Brain microvascular endothelial cell (primary cell): ENCODE measurements around the gene WFDC2.
A peak's percentile ranks its signal among the peaks of the same experiment; 100 is the strongest.

Experiments
- DNase-seq: peaks from one replicate; pipeline ENCODE4 v3.0.0-alpha.2; 2020
- H3K27ac ChIP-seq: fragments of 250-450 bp; sonication (Bioruptor Pico); 2 replicates; pipeline ENCODE4 v1.5.1; 2020; ENCODE audit warnings: mild to moderate bottlenecking, moderate library complexity
- H3K27me3 ChIP-seq: fragments of 250-450 bp; sonication (Bioruptor Pico); replicated peaks from 2 replicates; pipeline ENCODE4 v1.5.1; 2020; ENCODE audit warnings: mild to moderate bottlenecking
- H3K36me3 ChIP-seq: fragments of 250-450 bp; sonication (Bioruptor Pico); replicated peaks from 2 replicates; pipeline ENCODE4 v1.5.1; 2020; ENCODE audit warnings: mild to moderate bottlenecking
- H3K4me3 ChIP-seq: 2 replicates; pipeline ENCODE4 v1.5.1; 2011; ENCODE audit warnings: low read depth, mild to moderate bottlenecking, control low read depth, low read length, moderate library complexity
- CTCF ChIP-seq: IDR thresholded peaks from 2 replicates; pipeline ENCODE4 v1.5.1; 2011; ENCODE audit warnings: low read depth, mild to moderate bottlenecking, moderate library complexity, low read length, control low read depth, inconsistent platforms; ENCODE audit errors: missing control alignments
- in situ Hi-C: cut with HindIII; loops from 2 replicates; pipeline ENCODE4 v1.10.0; 2017; ENCODE audit warnings: low sequenced_read_pairs, low pct_ligation_motif_present

WFDC2 gene

GRCh38 chr20:45469336-45470261 lies at the start of gene WFDC2:
Gene WFDC2, plus strand, starts transcription at chr20:45469753. Its CDS starts 29 bp downstream, at chr20:45469782.
- DNase-seq: no peak

GRCh38 chr20:45420125-45420524 lies 49.4 kb upstream of the WFDC2 start:
- no peaks in the 10 kb centered on the region for H3K27me3 ChIP-seq
- DNase-seq: no peak
- no peak for TF ChIP-seq CTCF
- H3K4me3 ChIP-seq: no peak overlapping the region
- in situ Hi-C loops: no loop called here
- H3K36me3 ChIP-seq: peaks cover 22% of the 10 kb centered on the region
- H3K27ac ChIP-seq: peak overlapping the region; percentile 66

More at GRCh38 chr20:45469336-45470261, at the start of gene WFDC2:
- no peak for TF ChIP-seq CTCF
- peak within 1 kb of the TSS; percentile 26 for H3K4me3 ChIP-seq
- in situ Hi-C loops: no loop called here
- peaks cover 53% of the 10 kb centered on the region for H3K27me3 ChIP-seq
- no peak within 1 kb of the TSS for H3K27ac ChIP-seq
- no peaks in the 10 kb centered on the region for H3K36me3 ChIP-seq

- H3K27me3 ChIP-seq: no peaks in the 10 kb centered on the region
- peaks cover 27% of the 10 kb centered on the region for H3K36me3 ChIP-seq
- no peak overlapping the region for H3K4me3 ChIP-seq
- no peak overlapping the region for H3K27ac ChIP-seq
- in situ Hi-C loops: no loop called here
- no peak for DNase-seq
- no peak for TF ChIP-seq CTCF
Observed at GRCh38 chr20:45423700-45424099, 45.9 kb upstream of the WFDC2 start.

- Histone ChIP-seq H3K27me3 (no peaks in the 10 kb centered on the region), H3K27ac (no peak overlapping the region), H3K36me3 (peaks cover 17% of the 10 kb centered on the region), H3K4me3 (no peak overlapping the region)
- DNase-seq: no peak
- in situ Hi-C loops: no loop called here
- no peak for TF ChIP-seq CTCF
Observed at GRCh38 chr20:45425561-45425960, 44.0 kb upstream of the WFDC2 start.

GRCh38 chr20:45426320-45427016 lies 43.1 kb upstream of the WFDC2 start:
- Histone ChIP-seq H3K36me3 (peaks cover 8% of the 10 kb centered on the region), H3K27ac (no peak overlapping the region), H3K4me3 (no peak overlapping the region), H3K27me3 (no peaks in the 10 kb centered on the region)
- DNase-seq: no peak
- in situ Hi-C loops: no loop called here
- no peak for TF ChIP-seq CTCF
